Measurements from ENCODE around the gene CEBPE.

CEBPE gene

DNA sequence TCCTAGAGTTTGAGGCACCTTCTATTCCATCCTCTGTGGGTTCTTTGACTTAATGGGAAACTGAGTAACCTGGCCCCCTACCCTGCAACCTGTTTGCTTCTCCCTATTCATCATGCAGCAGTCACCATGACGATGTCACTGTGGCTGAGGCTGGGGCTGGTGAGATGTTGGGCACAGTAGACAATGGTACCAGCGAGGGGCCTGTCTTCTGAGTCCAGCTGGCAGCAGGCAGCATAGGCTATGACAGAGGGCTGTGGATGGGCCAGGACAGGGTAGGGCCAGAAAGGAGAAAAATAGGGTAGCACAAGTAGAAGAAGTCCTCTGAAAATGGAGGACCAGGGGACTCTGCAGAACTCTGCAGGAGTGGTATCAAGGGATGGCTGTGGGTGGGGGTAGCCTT, 16.3 kb downstream of the CEBPE start:
- ATAC-seq = no peak
- TF ChIP-seq GLIS3 (CRISPR knock-in tag; IDR thresholded peaks at IDR 0.05) (no peak), TOX (CRISPR knock-in tag; IDR thresholded peaks at IDR 0.05; ENCODE audit: borderline replicate concordance) (no peak), PPARA (CRISPR knock-in tag; IDR thresholded peaks at IDR 0.05; ENCODE audit: borderline replicate concordance) (no peak), CSDC2 (CRISPR knock-in tag; IDR thresholded peaks at IDR 0.05) (no peak), BACH2 (CRISPR knock-in tag; IDR thresholded peaks at IDR 0.05; ENCODE audit: borderline replicate concordance) (no peak), TCF4 (CRISPR knock-in tag; IDR thresholded peaks at IDR 0.05; ENCODE audit: borderline replicate concordance) (no peak), RARB (CRISPR knock-in tag; IDR thresholded peaks at IDR 0.05) (no peak), ZFP30 (CRISPR knock-in tag; IDR thresholded peaks at IDR 0.05) (no peak), ZNF565 (CRISPR knock-in tag; conservative IDR thresholded peaks at IDR 0.05; ENCODE audit: low read depth) (no peak), ZNF8 (CRISPR knock-in tag; IDR thresholded peaks at IDR 0.05) (no peak), ESRRG (CRISPR knock-in tag; IDR thresholded peaks at IDR 0.05) (no peak), SNAI2 (CRISPR knock-in tag; IDR thresholded peaks at IDR 0.05) (no peak), OSR1 (CRISPR knock-in tag; IDR thresholded peaks at IDR 0.05) (no peak), ZFP3 (CRISPR knock-in tag; IDR thresholded peaks at IDR 0.05) (no peak)
- TF ChIP-seq, protein P1, sequence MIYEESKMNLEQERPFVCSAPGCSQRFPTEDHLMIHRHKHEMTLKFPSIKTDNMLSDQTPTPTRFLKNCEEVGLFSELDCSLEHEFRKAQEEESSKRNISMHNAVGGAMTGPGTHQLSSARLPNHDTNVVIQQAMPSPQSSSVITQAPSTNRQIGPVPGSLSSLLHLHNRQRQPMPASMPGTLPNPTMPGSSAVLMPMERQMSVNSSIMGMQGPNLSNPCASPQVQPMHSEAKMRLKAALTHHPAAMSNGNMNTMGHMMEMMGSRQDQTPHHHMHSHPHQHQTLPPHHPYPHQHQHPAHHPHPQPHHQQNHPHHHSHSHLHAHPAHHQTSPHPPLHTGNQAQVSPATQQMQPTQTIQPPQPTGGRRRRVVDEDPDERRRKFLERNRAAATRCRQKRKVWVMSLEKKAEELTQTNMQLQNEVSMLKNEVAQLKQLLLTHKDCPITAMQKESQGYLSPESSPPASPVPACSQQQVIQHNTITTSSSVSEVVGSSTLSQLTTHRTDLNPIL (CRISPR knock-in tag; IDR thresholded peaks at IDR 0.05; ENCODE audit: low read depth) = no peak
- TF ChIP-seq, protein P2, sequence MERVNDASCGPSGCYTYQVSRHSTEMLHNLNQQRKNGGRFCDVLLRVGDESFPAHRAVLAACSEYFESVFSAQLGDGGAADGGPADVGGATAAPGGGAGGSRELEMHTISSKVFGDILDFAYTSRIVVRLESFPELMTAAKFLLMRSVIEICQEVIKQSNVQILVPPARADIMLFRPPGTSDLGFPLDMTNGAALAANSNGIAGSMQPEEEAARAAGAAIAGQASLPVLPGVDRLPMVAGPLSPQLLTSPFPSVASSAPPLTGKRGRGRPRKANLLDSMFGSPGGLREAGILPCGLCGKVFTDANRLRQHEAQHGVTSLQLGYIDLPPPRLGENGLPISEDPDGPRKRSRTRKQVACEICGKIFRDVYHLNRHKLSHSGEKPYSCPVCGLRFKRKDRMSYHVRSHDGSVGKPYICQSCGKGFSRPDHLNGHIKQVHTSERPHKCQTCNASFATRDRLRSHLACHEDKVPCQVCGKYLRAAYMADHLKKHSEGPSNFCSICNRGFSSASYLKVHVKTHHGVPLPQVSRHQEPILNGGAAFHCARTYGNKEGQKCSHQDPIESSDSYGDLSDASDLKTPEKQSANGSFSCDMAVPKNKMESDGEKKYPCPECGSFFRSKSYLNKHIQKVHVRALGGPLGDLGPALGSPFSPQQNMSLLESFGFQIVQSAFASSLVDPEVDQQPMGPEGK (CRISPR knock-in tag; IDR thresholded peaks at IDR 0.05; ENCODE audit: borderline replicate concordance) = no peak
- TF ChIP-seq, protein P3, sequence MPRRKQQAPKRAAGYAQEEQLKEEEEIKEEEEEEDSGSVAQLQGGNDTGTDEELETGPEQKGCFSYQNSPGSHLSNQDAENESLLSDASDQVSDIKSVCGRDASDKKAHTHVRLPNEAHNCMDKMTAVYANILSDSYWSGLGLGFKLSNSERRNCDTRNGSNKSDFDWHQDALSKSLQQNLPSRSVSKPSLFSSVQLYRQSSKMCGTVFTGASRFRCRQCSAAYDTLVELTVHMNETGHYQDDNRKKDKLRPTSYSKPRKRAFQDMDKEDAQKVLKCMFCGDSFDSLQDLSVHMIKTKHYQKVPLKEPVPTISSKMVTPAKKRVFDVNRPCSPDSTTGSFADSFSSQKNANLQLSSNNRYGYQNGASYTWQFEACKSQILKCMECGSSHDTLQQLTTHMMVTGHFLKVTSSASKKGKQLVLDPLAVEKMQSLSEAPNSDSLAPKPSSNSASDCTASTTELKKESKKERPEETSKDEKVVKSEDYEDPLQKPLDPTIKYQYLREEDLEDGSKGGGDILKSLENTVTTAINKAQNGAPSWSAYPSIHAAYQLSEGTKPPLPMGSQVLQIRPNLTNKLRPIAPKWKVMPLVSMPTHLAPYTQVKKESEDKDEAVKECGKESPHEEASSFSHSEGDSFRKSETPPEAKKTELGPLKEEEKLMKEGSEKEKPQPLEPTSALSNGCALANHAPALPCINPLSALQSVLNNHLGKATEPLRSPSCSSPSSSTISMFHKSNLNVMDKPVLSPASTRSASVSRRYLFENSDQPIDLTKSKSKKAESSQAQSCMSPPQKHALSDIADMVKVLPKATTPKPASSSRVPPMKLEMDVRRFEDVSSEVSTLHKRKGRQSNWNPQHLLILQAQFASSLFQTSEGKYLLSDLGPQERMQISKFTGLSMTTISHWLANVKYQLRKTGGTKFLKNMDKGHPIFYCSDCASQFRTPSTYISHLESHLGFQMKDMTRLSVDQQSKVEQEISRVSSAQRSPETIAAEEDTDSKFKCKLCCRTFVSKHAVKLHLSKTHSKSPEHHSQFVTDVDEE (CRISPR knock-in tag; IDR thresholded peaks at IDR 0.05) = no peak
- TF ChIP-seq, protein P4, sequence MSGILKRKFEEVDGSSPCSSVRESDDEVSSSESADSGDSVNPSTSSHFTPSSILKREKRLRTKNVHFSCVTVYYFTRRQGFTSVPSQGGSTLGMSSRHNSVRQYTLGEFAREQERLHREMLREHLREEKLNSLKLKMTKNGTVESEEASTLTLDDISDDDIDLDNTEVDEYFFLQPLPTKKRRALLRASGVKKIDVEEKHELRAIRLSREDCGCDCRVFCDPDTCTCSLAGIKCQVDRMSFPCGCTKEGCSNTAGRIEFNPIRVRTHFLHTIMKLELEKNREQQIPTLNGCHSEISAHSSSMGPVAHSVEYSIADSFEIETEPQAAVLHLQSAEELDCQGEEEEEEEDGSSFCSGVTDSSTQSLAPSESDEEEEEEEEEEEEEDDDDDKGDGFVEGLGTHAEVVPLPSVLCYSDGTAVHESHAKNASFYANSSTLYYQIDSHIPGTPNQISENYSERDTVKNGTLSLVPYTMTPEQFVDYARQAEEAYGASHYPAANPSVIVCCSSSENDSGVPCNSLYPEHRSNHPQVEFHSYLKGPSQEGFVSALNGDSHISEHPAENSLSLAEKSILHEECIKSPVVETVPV (CRISPR knock-in tag; IDR thresholded peaks at IDR 0.05) = no peak

DNA sequence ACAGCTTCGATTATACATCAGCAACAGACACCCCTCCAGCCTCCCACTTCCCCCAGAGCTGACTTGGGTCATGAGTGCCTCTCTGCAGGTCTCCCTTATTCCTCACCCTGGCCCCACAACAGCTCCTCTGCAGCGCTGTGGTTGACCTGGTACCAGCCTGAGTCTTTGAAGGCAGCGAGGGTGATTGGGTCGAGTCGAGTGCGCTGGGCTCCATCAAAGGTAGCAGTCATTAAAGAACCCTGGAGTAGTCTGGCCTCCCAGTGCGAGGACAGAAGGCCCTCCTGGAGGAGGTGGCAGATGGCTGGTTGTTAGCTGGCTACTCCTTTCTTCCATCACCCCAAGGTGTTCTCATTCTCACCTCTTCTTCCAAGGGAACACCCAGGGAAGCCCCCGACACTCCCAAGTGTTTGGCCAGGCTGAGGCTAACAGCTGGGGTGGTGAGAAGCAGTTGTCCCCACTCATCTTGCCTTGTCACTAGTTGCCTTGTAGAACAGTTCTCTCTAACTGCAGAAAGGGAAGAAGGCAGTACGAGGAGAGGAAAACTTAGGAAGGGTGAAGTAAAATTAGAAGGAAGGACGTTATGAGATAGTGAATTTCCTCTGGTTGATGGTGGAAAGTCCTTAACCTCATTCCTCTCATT, 16.9 kb downstream of the CEBPE start:
- no peak for TF ChIP-seq TOX (CRISPR knock-in tag; IDR thresholded peaks at IDR 0.05; ENCODE audit: borderline replicate concordance)
- TF ChIP-seq TCF4 (CRISPR knock-in tag; IDR thresholded peaks at IDR 0.05; ENCODE audit: borderline replicate concordance) = no peak
- TF ChIP-seq OSR1 (CRISPR knock-in tag; IDR thresholded peaks at IDR 0.05) = no peak
- no peak for TF ChIP-seq ZNF70 (CRISPR knock-in tag; IDR thresholded peaks at IDR 0.05)
- no peak for TF ChIP-seq ZNF565 (CRISPR knock-in tag; conservative IDR thresholded peaks at IDR 0.05; ENCODE audit: low read depth)
- TF ChIP-seq ESRRG (CRISPR knock-in tag; IDR thresholded peaks at IDR 0.05) = no peak
- no peak for TF ChIP-seq ZNF8 (CRISPR knock-in tag; IDR thresholded peaks at IDR 0.05)
- no peak for TF ChIP-seq ZFP3 (CRISPR knock-in tag; IDR thresholded peaks at IDR 0.05)
- TF ChIP-seq SNAI2 (CRISPR knock-in tag; IDR thresholded peaks at IDR 0.05) = no peak
- TF ChIP-seq, protein P3 (CRISPR knock-in tag; IDR thresholded peaks at IDR 0.05) = no peak
- TF ChIP-seq, protein P1 (CRISPR knock-in tag; IDR thresholded peaks at IDR 0.05; ENCODE audit: low read depth) = no peak
- no peak for TF ChIP-seq ISL1 (CRISPR knock-in tag; IDR thresholded peaks at IDR 0.05)
- TF ChIP-seq CSDC2 (CRISPR knock-in tag; IDR thresholded peaks at IDR 0.05) = no peak
- TF ChIP-seq, protein P2 (CRISPR knock-in tag; IDR thresholded peaks at IDR 0.05; ENCODE audit: borderline replicate concordance) = no peak
- no peak for TF ChIP-seq PPARA (CRISPR knock-in tag; IDR thresholded peaks at IDR 0.05; ENCODE audit: borderline replicate concordance)
- no peak for TF ChIP-seq ZC3H10 (CRISPR knock-in tag; IDR thresholded peaks at IDR 0.05)
- no peak for TF ChIP-seq BACH2 (CRISPR knock-in tag; IDR thresholded peaks at IDR 0.05; ENCODE audit: borderline replicate concordance)
- ATAC-seq = no peak
